CD8-positive, alpha-beta memory T cell (primary cell): ENCODE measurements around the gene DISP1. TPM values are rescaled to one million over a fixed set of nuclear protein-coding genes. Genes with fewer than 3 reads are reported as not detected.

Source experiments
- CTCF ChIA-PET: fragments of 350-600 bp; sonication (Branson Sonifier 250); formaldehyde crosslinking; loops from one replicate; lab custom pipeline; 2021; ENCODE audit warnings: antibody characterized with exemption; lab: Charles Lee
- POLR2A ChIA-PET: fragments of 350-600 bp; sonication (Branson Sonifier 250); formaldehyde crosslinking; loops from one replicate; lab custom pipeline; 2021; ENCODE audit warnings: antibody characterized with exemption; lab: Charles Lee
- DNase-seq, 5 donors: peaks; one replicate each; pipeline versions ENCODE4 v3.0.0 to v3.0.0-alpha.2; 2020 to 2022; ENCODE audit warnings: mixed read lengths in 1 of 5
- H3K27ac ChIP-seq: one replicate; pipeline ENCODE4 v1.7.0; 2013; ENCODE audit warnings: low read depth, mild to moderate bottlenecking, low read length, moderate library complexity
- H3K27me3 ChIP-seq: 2 replicates; pipeline ENCODE4 v1.7.0; 2013; ENCODE audit warnings: low read length, mild to moderate bottlenecking; ENCODE audit not compliant: insufficient read depth, poor library complexity, severe bottlenecking
- H3K36me3 ChIP-seq: 2 replicates; pipeline ENCODE4 v1.7.0; 2013; ENCODE audit warnings: mild to moderate bottlenecking, low read length, moderate library complexity; ENCODE audit not compliant: insufficient read depth
- H3K4me1 ChIP-seq: 2 replicates; pipeline ENCODE4 v1.7.0; 2013; ENCODE audit warnings: mild to moderate bottlenecking, low read length, moderate library complexity; ENCODE audit not compliant: insufficient read depth
- H3K4me3 ChIP-seq: 2 replicates; pipeline ENCODE4 v1.7.0; 2013; ENCODE audit warnings: mild to moderate bottlenecking, low read length
- H3K9me3 ChIP-seq: 2 replicates; pipeline ENCODE4 v1.7.0; 2013; ENCODE audit warnings: mild to moderate bottlenecking, low read length
- H3K27ac Mint-ChIP-seq, 8 donors: one replicate each; pipeline ENCODE4 v1.8.0; 2020 to 2021; ENCODE audit warnings: mixed read lengths in 8 of 8, mild to moderate bottlenecking in 6 of 8, inconsistent platforms in 3 of 8, moderate library complexity in 3 of 8
- H3K27me3 Mint-ChIP-seq, 2 donors: one replicate each; pipeline ENCODE4 v1.8.0; 2020 to 2021; ENCODE audit warnings: mixed read lengths in 2 of 2, mild to moderate bottlenecking in 1 of 2, moderate library complexity in 1 of 2
- H3K36me3 Mint-ChIP-seq, 3 donors: one replicate each; pipeline ENCODE4 v1.8.0; 2020 to 2021; ENCODE audit warnings: mixed read lengths in 3 of 3, inconsistent platforms in 1 of 3, mild to moderate bottlenecking in 1 of 3
- H3K4me1 Mint-ChIP-seq, 3 donors: one replicate each; pipeline ENCODE4 v1.8.0; 2020 to 2021; ENCODE audit warnings: mixed read lengths in 3 of 3, inconsistent platforms in 1 of 3, mild to moderate bottlenecking in 1 of 3
- H3K4me3 Mint-ChIP-seq, 7 donors: one replicate each; pipeline ENCODE4 v1.8.0; 2020 to 2021; ENCODE audit warnings: mixed read lengths in 7 of 7, mild to moderate bottlenecking in 6 of 7, moderate library complexity in 4 of 7, inconsistent platforms in 2 of 7
- H3K9me3 Mint-ChIP-seq, 5 donors: one replicate each; pipeline ENCODE4 v1.8.0; 2020 to 2022; ENCODE audit warnings: mixed read lengths in 5 of 5, mild to moderate bottlenecking in 3 of 5, moderate library complexity in 2 of 5, inconsistent platforms in 1 of 5
- polyA plus RNA-seq: library from polyadenylated mRNA; unstranded; fragments of 300-500 nt; fragmentation: Illumina TruSeq; gene quantifications from one replicate; pipeline ENCODE4 v1.2.3, GENCODE V29; 2021
- total RNA-seq, 2 experiments: library from RNA; stranded (reverse); gene quantifications; one replicate each; pipeline ENCODE4 v1.2.3, GENCODE V29; 2021

Gene DISP1
- total and polyA plus RNA-seq, 3 experiments from 2014 or later = 2.4 to 2.6 (median 2.5) TPM

- Mint-ChIP-seq H3K4me1 (peaks cover 0 to 4% (median 0%) of the 10 kb centered on the region in 3 donors), H3K27me3 (peaks cover 0 to 33% of the 10 kb centered on the region in 2 donors), H3K9me3 (no peaks in the 10 kb centered on the region), H3K27ac (no peak overlapping the region), H3K36me3 (no peaks in the 10 kb centered on the region), H3K4me3 (no peak overlapping the region)
- CTCF ChIA-PET = interaction anchor here (0.7 to 1.3 kb wide), 3 partner anchors 239 to 336 kb away, joined by 3 to 5 read pairs (median 4); no protein-coding TSS in a partner anchor
- no peak overlapping the region for H3K4me3 ChIP-seq
- H3K4me1 ChIP-seq = no peaks in the 10 kb centered on the region
- H3K36me3 ChIP-seq = no peaks in the 10 kb centered on the region
- no peaks in the 10 kb centered on the region for H3K27me3 ChIP-seq
- H3K9me3 ChIP-seq = no peaks in the 10 kb centered on the region
- POLR2A ChIA-PET = interaction anchor here (0.7 kb wide), 1 partner anchor 62 kb away, joined by 3 read pairs; no protein-coding TSS in a partner anchor
- no peak for DNase-seq
- H3K27ac ChIP-seq = no peak overlapping the region
Measured at GRCh38 chr1:222798116-222798515, 16.7 kb upstream of the DISP1 start.

- Mint-ChIP-seq H3K36me3 (no peaks in the 10 kb centered on the region), H3K27ac (no peak overlapping the region), H3K4me3 (no peak overlapping the region), H3K4me1 (peaks cover 0 to 4% (median 0%) of the 10 kb centered on the region in 3 donors), H3K9me3 (no peaks in the 10 kb centered on the region), H3K27me3 (peaks cover 0 to 39% of the 10 kb centered on the region in 2 donors)
- H3K27ac ChIP-seq = no peak overlapping the region
- CTCF ChIA-PET = interaction anchor here (1.3 kb wide), 1 partner anchor 335 kb away, joined by 4 read pairs; no protein-coding TSS in a partner anchor
- DNase-seq = no peak
- no peaks in the 10 kb centered on the region for H3K9me3 ChIP-seq
- no peak overlapping the region for H3K4me3 ChIP-seq
- no peaks in the 10 kb centered on the region for H3K4me1 ChIP-seq
- H3K27me3 ChIP-seq = no peaks in the 10 kb centered on the region
- POLR2A ChIA-PET = no interaction called here
- H3K36me3 ChIP-seq = no peaks in the 10 kb centered on the region
Measured at GRCh38 chr1:222798975-222799374, 15.9 kb upstream of the DISP1 start.

- Histone ChIP-seq H3K4me1 (no peaks in the 10 kb centered on the region), H3K27me3 (no peaks in the 10 kb centered on the region), H3K4me3 (no peak overlapping the region), H3K27ac (no peak overlapping the region), H3K9me3 (no peaks in the 10 kb centered on the region), H3K36me3 (no peaks in the 10 kb centered on the region)
- no peaks in the 10 kb centered on the region for H3K36me3 Mint-ChIP-seq
- ChIA-PET POLR2A (no interaction called here), CTCF (no interaction called here)
- no peak for DNase-seq
- H3K9me3 Mint-ChIP-seq = no peaks in the 10 kb centered on the region
- peaks cover 0 to 4% (median 0%) of the 10 kb centered on the region in 3 donors for H3K4me1 Mint-ChIP-seq
- H3K27ac Mint-ChIP-seq = no peak overlapping the region
- peaks cover under 1 to 46% of the 10 kb centered on the region in 2 donors for H3K27me3 Mint-ChIP-seq
- H3K4me3 Mint-ChIP-seq = no peak overlapping the region
Measured at GRCh38 chr1:222801067-222801466, 13.8 kb upstream of the DISP1 start.

- Histone ChIP-seq H3K9me3 (no peaks in the 10 kb centered on the region), H3K27ac (no peak overlapping the region), H3K4me3 (no peak overlapping the region), H3K4me1 (peaks cover 8% of the 10 kb centered on the region), H3K36me3 (no peaks in the 10 kb centered on the region), H3K27me3 (peaks cover 6% of the 10 kb centered on the region)
- POLR2A ChIA-PET = no interaction called here
- peaks cover 2 to 20% of the 10 kb centered on the region in 2 donors for H3K27me3 Mint-ChIP-seq
- CTCF ChIA-PET = no interaction called here
- no peak overlapping the region for H3K27ac Mint-ChIP-seq
- DNase-seq = no peak
- no peaks in the 10 kb centered on the region for H3K9me3 Mint-ChIP-seq
- H3K4me3 Mint-ChIP-seq = peak overlapping the region in 1 of 7 donors; percentile 31
- peaks cover 0 to 5% (median 0%) of the 10 kb centered on the region in 3 donors for H3K36me3 Mint-ChIP-seq
- peaks cover 19 to 25% (median 25%) of the 10 kb centered on the region in 3 donors for H3K4me1 Mint-ChIP-seq
Measured at GRCh38 chr1:222811671-222812070, 3.2 kb upstream of the DISP1 start.

GRCh38 chr1:222813866-222814535 is 838 bp upstream of the DISP1 start:
- Histone ChIP-seq H3K4me1 (peaks cover 8% of the 10 kb centered on the region), H3K4me3 (peak overlapping the region; percentile 87), H3K9me3 (no peaks in the 10 kb centered on the region), H3K36me3 (no peaks in the 10 kb centered on the region), H3K27me3 (no peaks in the 10 kb centered on the region), H3K27ac (no peak overlapping the region)
- no peak for DNase-seq
- ChIA-PET POLR2A (no interaction called here), CTCF (interaction anchor here (0.7 kb wide), 1 partner anchor 320 kb away, joined by 3 read pairs; no protein-coding TSS in a partner anchor)
- Mint-ChIP-seq H3K27ac (peak overlapping the region in 7 of 8 donors; percentile 4 to 93 (median 90)), H3K36me3 (peaks cover 0 to 5% (median 0%) of the 10 kb centered on the region in 3 donors), H3K27me3 (peaks cover 0 to 12% of the 10 kb centered on the region in 2 donors), H3K4me1 (peaks cover 25 to 38% (median 36%) of the 10 kb centered on the region in 3 donors), H3K4me3 (peak overlapping the region; percentile 92 to 97 (median 95)), H3K9me3 (no peaks in the 10 kb centered on the region)

- Histone ChIP-seq H3K27me3 (no peaks in the 10 kb centered on the region), H3K36me3 (no peaks in the 10 kb centered on the region), H3K4me3 (peak overlapping the region; percentile 87), H3K9me3 (no peaks in the 10 kb centered on the region), H3K27ac (peak overlapping the region; percentile 60), H3K4me1 (peaks cover 8% of the 10 kb centered on the region)
- ChIA-PET CTCF (no interaction called here), POLR2A (no interaction called here)
- H3K36me3 Mint-ChIP-seq = peaks cover 0 to 5% (median 3%) of the 10 kb centered on the region in 3 donors
- peaks cover 0 to 6% of the 10 kb centered on the region in 2 donors for H3K27me3 Mint-ChIP-seq
- peak overlapping the region; percentile 92 to 97 (median 95) for H3K4me3 Mint-ChIP-seq
- H3K4me1 Mint-ChIP-seq = peaks cover 28 to 41% (median 38%) of the 10 kb centered on the region in 3 donors
- H3K27ac Mint-ChIP-seq = peak overlapping the region; percentile 4 to 96 (median 90)
- no peak for DNase-seq
- no peaks in the 10 kb centered on the region for H3K9me3 Mint-ChIP-seq
Measured at GRCh38 chr1:222815440-222815765, 564 bp downstream of the DISP1 start.

GRCh38 chr1:222817529-222817928 is 2.7 kb downstream of the DISP1 start:
- Mint-ChIP-seq H3K27me3 (no peaks in the 10 kb centered on the region), H3K36me3 (peaks cover 0 to 5% (median 3%) of the 10 kb centered on the region in 3 donors), H3K4me1 (peaks cover 32 to 46% (median 46%) of the 10 kb centered on the region in 3 donors), H3K4me3 (peak overlapping the region in 1 of 7 donors; percentile 92), H3K9me3 (no peaks in the 10 kb centered on the region), H3K27ac (no peak overlapping the region)
- H3K27me3 ChIP-seq = no peaks in the 10 kb centered on the region
- H3K27ac ChIP-seq = no peak overlapping the region
- peaks cover 8% of the 10 kb centered on the region for H3K4me1 ChIP-seq
- H3K4me3 ChIP-seq = no peak overlapping the region
- CTCF ChIA-PET = no interaction called here
- POLR2A ChIA-PET = no interaction called here
- no peaks in the 10 kb centered on the region for H3K36me3 ChIP-seq
- DNase-seq = no peak
- no peaks in the 10 kb centered on the region for H3K9me3 ChIP-seq

- no peak for DNase-seq
- no peak overlapping the region for H3K27ac Mint-ChIP-seq
- ChIA-PET CTCF (no interaction called here), POLR2A (no interaction called here)
- no peaks in the 10 kb centered on the region for H3K27me3 ChIP-seq
- H3K9me3 Mint-ChIP-seq = no peaks in the 10 kb centered on the region
- H3K4me1 ChIP-seq = peaks cover 8% of the 10 kb centered on the region
- no peaks in the 10 kb centered on the region for H3K27me3 Mint-ChIP-seq
- peaks cover 0 to 5% (median 3%) of the 10 kb centered on the region in 3 donors for H3K36me3 Mint-ChIP-seq
- H3K4me1 Mint-ChIP-seq = peaks cover 32 to 53% (median 49%) of the 10 kb centered on the region in 3 donors
- H3K4me3 Mint-ChIP-seq = no peak overlapping the region
- no peak overlapping the region for H3K4me3 ChIP-seq
- H3K36me3 ChIP-seq = no peaks in the 10 kb centered on the region
- no peaks in the 10 kb centered on the region for H3K9me3 ChIP-seq
- H3K27ac ChIP-seq = no peak overlapping the region
Measured at GRCh38 chr1:222818171-222818570, 3.3 kb downstream of the DISP1 start.
